HCT116 (cell line): ENCODE data around the gene LNPEP.

Experiments used
- CEBPB ChIP-seq: IDR thresholded peaks from 2 replicates; pipeline ENCODE4 v1.6.1; 2012; ENCODE audit warnings: low read depth
- CTCF ChIP-seq, 3 experiments: fragments of 200-600 bp in 1 of 3; sonication (generic) in 1 of 3; IDR thresholded peaks in 2 of 3; conservative IDR thresholded peaks in 1 of 3; 2 replicates each; pipeline ENCODE4 v1.5.1; 2012 to 2017; ENCODE audit warnings: low read depth in 2 of 3, low read length in 2 of 3, antibody characterized with exemption in 1 of 3, borderline replicate concordance in 1 of 3, control low read depth in 1 of 3, mild to moderate bottlenecking in 1 of 3, mixed read lengths in 1 of 3, mixed run types in 1 of 3, moderate library complexity in 1 of 3; ENCODE audit not compliant: insufficient read depth in 1 of 3
- EGR1 ChIP-seq: IDR thresholded peaks from 2 replicates; pipeline ENCODE4 v1.6.1; 2012; ENCODE audit warnings: low read depth
- EZH2 ChIP-seq: fragments of 200-600 bp; sonication (generic); IDR thresholded peaks from 2 replicates; pipeline ENCODE4 v1.6.1; 2017; ENCODE audit warnings: antibody characterized with exemption, mixed run types
- EZH2phosphoT487 ChIP-seq: fragments of 200-600 bp; IDR thresholded peaks from 2 replicates; pipeline ENCODE4 v1.6.1; 2018; ENCODE audit warnings: antibody characterized with exemption, borderline replicate concordance
- POLR2AphosphoS5 ChIP-seq: IDR thresholded peaks from 2 replicates; pipeline ENCODE4 v1.6.1; 2011; ENCODE audit warnings: mild to moderate bottlenecking, low read depth, low read length, moderate library complexity
- SIN3A ChIP-seq: IDR thresholded peaks from 2 replicates; pipeline ENCODE4 v1.6.1; 2012; ENCODE audit warnings: low read depth
- TF ChIP-seq, protein P1 (sequence below): IDR thresholded peaks from 2 replicates; pipeline ENCODE4 v1.6.1; 2012; ENCODE audit warnings: low read depth

DNA sequence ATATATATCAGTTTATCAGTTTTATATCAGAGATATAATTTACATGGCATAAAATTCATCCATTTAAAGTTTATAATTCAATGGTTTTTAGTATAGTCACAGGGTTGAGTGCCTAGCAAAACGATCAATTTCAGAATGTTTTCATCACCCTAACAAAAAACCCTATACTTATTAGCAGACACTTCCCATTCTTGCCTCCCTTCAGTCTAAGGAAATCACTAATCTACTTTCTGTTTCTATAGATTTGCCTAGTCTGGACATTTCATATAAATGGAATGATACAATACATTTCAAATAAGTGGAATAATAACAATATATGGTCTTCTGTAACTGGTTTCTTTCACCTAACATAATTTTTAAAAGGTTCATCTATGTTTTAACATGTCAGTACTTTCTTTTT, 9.6 kb upstream of the LNPEP start:
- no peak for TF ChIP-seq SIN3A
- TF ChIP-seq, protein P1, sequence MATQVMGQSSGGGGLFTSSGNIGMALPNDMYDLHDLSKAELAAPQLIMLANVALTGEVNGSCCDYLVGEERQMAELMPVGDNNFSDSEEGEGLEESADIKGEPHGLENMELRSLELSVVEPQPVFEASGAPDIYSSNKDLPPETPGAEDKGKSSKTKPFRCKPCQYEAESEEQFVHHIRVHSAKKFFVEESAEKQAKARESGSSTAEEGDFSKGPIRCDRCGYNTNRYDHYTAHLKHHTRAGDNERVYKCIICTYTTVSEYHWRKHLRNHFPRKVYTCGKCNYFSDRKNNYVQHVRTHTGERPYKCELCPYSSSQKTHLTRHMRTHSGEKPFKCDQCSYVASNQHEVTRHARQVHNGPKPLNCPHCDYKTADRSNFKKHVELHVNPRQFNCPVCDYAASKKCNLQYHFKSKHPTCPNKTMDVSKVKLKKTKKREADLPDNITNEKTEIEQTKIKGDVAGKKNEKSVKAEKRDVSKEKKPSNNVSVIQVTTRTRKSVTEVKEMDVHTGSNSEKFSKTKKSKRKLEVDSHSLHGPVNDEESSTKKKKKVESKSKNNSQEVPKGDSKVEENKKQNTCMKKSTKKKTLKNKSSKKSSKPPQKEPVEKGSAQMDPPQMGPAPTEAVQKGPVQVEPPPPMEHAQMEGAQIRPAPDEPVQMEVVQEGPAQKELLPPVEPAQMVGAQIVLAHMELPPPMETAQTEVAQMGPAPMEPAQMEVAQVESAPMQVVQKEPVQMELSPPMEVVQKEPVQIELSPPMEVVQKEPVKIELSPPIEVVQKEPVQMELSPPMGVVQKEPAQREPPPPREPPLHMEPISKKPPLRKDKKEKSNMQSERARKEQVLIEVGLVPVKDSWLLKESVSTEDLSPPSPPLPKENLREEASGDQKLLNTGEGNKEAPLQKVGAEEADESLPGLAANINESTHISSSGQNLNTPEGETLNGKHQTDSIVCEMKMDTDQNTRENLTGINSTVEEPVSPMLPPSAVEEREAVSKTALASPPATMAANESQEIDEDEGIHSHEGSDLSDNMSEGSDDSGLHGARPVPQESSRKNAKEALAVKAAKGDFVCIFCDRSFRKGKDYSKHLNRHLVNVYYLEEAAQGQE: no peak
- TF ChIP-seq EGR1: no peak
- no peak for TF ChIP-seq EZH2
- no peak for TF ChIP-seq CEBPB
- no peak for TF ChIP-seq CTCF (IDR thresholded peaks at IDR 0.05 in 2 of 3, conservative IDR thresholded peaks at IDR 0.05 in 1 of 3; ENCODE audit: borderline replicate concordance in 1 of 3, insufficient read depth in 1 of 3, low read depth in 2 of 3, low read length in 2 of 3)
- TF ChIP-seq EZH2phosphoT487: no peak
- no peak for TF ChIP-seq POLR2AphosphoS5
